ENCODE data around the gene CCDC12. TPM values are rescaled to one million over a fixed set of nuclear protein-coding genes. Genes with fewer than 3 reads are reported as not detected.

Gene CCDC12
- total RNA-seq, 1 donor from 2014 or later: 33.0 TPM

DNA sequence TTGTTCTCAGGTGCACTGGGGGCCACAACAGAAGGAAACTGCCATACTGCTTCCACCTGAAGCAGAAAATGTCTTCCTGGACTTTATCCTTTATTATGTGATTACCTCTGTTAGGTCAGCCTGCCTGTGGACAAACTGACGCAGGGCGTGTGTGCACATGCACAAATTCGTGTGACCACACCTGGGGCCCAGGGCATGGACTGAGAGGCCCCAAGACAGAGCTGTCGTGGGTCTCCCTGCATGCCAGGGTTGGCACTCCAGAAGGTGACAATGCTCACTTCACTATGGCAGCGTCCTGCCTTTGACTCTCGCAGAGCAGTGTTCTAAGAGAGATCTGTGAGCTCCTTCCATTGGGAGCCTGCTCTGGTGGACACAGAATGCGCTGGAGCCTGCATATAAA lies 34.5 kb downstream of the CCDC12 start:
- H3K4me3 ChIP-seq (ENCODE audit: low read depth, low read length): no peak overlapping the region
- no peaks in the 10 kb centered on the region for H3K36me3 ChIP-seq (ENCODE audit: control insufficient read depth, insufficient read depth, low read length)
- TF ChIP-seq, protein P1, sequence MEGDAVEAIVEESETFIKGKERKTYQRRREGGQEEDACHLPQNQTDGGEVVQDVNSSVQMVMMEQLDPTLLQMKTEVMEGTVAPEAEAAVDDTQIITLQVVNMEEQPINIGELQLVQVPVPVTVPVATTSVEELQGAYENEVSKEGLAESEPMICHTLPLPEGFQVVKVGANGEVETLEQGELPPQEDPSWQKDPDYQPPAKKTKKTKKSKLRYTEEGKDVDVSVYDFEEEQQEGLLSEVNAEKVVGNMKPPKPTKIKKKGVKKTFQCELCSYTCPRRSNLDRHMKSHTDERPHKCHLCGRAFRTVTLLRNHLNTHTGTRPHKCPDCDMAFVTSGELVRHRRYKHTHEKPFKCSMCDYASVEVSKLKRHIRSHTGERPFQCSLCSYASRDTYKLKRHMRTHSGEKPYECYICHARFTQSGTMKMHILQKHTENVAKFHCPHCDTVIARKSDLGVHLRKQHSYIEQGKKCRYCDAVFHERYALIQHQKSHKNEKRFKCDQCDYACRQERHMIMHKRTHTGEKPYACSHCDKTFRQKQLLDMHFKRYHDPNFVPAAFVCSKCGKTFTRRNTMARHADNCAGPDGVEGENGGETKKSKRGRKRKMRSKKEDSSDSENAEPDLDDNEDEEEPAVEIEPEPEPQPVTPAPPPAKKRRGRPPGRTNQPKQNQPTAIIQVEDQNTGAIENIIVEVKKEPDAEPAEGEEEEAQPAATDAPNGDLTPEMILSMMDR (IDR thresholded peaks at IDR 0.05; ENCODE audit: insufficient read depth, low read length, poor library complexity, severe bottlenecking): no peak
- no peaks in the 10 kb centered on the region for H3K27me3 ChIP-seq (ENCODE audit: control insufficient read depth, insufficient read depth, low read length)
- no peak for DNase-seq (ENCODE audit: low read depth)

DNA sequence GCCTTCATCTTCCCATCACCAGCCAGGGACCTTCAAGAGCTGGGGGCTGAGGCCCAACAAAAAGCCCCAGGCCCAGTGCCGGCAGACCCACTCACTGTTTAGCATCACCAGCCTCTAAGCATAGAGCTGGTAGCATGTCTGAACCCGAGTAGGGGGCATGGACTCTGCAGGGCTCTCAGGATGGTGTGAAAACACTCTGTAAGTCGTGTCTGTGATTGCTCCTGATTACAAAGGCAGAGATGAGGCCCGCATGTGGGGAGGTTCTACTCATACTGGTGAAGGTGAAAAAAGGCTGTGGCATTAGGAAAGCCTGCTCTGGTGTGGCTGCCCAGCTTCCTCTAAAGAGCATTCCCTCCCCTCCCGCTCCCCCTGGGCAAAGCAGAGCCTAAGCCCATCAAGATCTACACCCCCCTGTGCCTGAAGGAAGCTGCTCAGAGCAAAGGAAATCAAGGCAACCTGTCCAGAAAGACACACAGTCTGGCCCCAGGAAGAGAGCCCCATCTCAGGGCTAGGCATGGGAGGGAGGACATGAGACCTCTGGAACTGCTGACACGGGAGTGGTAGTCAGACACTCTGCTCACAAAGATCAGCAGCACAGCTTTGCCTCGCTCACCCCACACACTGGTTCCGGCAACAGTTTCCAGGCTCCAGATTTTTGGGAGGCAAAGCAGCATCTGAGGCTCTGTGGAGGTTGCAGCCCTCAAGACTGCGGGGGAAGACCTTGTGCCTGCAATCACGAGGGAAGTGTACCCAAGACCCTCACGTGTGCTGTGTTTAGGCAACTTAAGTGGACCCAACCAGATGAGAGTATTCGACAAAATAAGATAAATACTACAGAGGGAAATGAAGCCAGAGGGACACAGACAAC lies 36.7 kb downstream of the CCDC12 start:
- H3K4me3 ChIP-seq (ENCODE audit: low read depth, low read length): no peak overlapping the region
- no peak for DNase-seq (ENCODE audit: low read depth)
- TF ChIP-seq, protein P1 (IDR thresholded peaks at IDR 0.05; ENCODE audit: insufficient read depth, low read length, poor library complexity, severe bottlenecking): no peak
- no peaks in the 10 kb centered on the region for H3K36me3 ChIP-seq (ENCODE audit: control insufficient read depth, insufficient read depth, low read length)
- no peaks in the 10 kb centered on the region for H3K27me3 ChIP-seq (ENCODE audit: control insufficient read depth, insufficient read depth, low read length)

DNA sequence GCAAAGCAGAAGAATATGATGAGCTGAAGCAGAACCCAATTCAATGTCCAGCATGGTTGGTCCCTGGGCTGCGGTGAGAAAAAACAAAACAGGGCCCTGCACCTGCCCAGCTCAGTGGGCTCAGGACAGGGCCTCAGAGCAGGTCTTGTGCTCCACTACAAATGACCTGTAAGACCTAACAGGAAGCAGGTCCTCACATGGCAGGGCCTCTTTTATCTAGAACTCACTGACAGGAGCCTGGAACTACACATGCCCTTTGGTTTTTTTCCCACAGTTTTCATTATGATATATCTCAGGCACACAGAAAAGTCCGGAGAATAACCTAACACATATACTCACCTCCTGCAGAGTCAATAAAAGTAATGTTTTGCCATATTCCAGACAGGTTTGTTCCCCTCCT lies 38.4 kb downstream of the CCDC12 start:
- TF ChIP-seq, protein P1 (IDR thresholded peaks at IDR 0.05; ENCODE audit: insufficient read depth, low read length, poor library complexity, severe bottlenecking): no peak
- Histone ChIP-seq H3K36me3 (ENCODE audit: control insufficient read depth, insufficient read depth, low read length) (no peaks in the 10 kb centered on the region), H3K27me3 (ENCODE audit: control insufficient read depth, insufficient read depth, low read length) (no peaks in the 10 kb centered on the region)

DNA sequence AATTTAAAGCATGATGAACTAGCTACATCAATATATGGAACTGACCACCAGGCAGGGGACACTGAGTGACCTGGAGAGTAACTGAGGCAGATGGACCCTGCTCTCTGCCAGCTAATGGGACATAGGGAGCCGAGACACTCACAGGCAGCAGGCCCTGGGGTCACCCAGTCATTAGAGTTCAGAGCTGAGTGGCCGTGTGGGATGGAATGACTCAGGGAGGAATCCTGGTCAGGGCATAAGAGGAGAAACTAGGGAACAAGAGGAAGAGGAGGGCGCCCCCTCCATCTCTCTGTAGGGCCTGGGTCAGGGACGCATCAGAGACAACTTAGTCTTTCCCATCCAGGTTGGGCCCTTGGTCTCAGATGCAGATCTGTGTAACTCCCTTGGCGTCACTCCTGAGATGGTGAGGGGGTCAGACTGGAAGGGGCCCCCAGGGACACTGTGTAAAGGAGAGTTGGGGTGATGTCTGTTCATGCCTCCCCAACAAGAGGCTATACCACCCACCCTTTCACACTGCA lies 39.8 kb downstream of the CCDC12 start:
- DNase-seq (ENCODE audit: low read depth): no peak
- Histone ChIP-seq H3K27me3 (ENCODE audit: control insufficient read depth, insufficient read depth, low read length) (no peaks in the 10 kb centered on the region), H3K4me3 (ENCODE audit: low read depth, low read length) (no peak overlapping the region), H3K36me3 (ENCODE audit: control insufficient read depth, insufficient read depth, low read length) (no peaks in the 10 kb centered on the region)
- TF ChIP-seq, protein P1 (IDR thresholded peaks at IDR 0.05; ENCODE audit: insufficient read depth, low read length, poor library complexity, severe bottlenecking): no peak

More for the DNA sequence above, 38.4 kb downstream of the CCDC12 start:
- no peak overlapping the region for H3K4me3 ChIP-seq (ENCODE audit: low read depth, low read length)
- DNase-seq (ENCODE audit: low read depth): no peak

DNA sequence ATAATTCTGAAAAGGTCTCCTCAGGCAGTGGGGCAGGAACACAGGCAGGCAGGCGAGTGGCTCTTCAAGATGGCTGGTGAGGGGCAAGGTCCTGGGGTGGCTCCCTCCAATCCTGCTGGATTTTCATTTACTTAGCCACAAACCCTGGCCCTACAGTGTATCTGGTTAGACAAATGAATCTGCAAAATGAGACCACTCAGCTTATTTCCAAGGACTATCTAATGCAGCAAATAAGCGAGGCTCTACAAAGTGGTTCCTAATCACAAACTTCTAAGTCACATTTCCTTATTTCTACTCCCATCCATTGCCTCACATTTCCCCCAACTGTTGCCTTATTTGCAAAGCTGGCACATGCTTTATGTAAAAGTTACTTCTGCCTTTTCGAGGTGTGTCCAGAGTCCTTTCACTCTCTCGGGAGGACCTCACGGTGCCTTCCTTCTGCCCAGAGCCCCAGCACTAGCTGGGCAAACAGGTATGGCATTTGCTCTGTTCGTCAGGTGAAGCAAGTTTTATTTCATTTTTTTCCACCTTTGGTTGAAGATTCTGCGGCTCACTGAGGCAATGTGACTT lies 40.5 kb downstream of the CCDC12 start:
- no peak for DNase-seq (ENCODE audit: low read depth)
- H3K27me3 ChIP-seq (ENCODE audit: control insufficient read depth, insufficient read depth, low read length): no peaks in the 10 kb centered on the region
- TF ChIP-seq, protein P1 (IDR thresholded peaks at IDR 0.05; ENCODE audit: insufficient read depth, low read length, poor library complexity, severe bottlenecking): no peak
- no peaks in the 10 kb centered on the region for H3K36me3 ChIP-seq (ENCODE audit: control insufficient read depth, insufficient read depth, low read length)
- no peak overlapping the region for H3K4me3 ChIP-seq (ENCODE audit: low read depth, low read length)

Data from kidney epithelial cell (primary cell).